SK-N-SH (cell line): Measurements from ENCODE around the gene METTL25B.

ENCODE experiments used
- MXI1 ChIP-seq: IDR thresholded peaks from 2 replicates; pipeline ENCODE4 v1.6.1; 2012; ENCODE audit warnings: mild to moderate bottlenecking, low read depth, low read length, improper control_type of control experiment
- SMC3 ChIP-seq: IDR thresholded peaks from 2 replicates; pipeline ENCODE4 v1.6.1; 2012; ENCODE audit warnings: low read depth, low read length, improper control_type of control experiment
- TAF1 ChIP-seq: IDR thresholded peaks from 2 replicates; pipeline ENCODE4 v1.6.1; 2012; ENCODE audit warnings: low read depth, mild to moderate bottlenecking, low read length, moderate library complexity, borderline replicate concordance
- TF ChIP-seq, protein P1 (sequence below): fragments of 200-600 bp; sonication (generic); IDR thresholded peaks from 2 replicates; pipeline ENCODE4 v1.6.1; 2017; ENCODE audit warnings: antibody characterized with exemption, mild to moderate bottlenecking, moderate library complexity

DNA sequence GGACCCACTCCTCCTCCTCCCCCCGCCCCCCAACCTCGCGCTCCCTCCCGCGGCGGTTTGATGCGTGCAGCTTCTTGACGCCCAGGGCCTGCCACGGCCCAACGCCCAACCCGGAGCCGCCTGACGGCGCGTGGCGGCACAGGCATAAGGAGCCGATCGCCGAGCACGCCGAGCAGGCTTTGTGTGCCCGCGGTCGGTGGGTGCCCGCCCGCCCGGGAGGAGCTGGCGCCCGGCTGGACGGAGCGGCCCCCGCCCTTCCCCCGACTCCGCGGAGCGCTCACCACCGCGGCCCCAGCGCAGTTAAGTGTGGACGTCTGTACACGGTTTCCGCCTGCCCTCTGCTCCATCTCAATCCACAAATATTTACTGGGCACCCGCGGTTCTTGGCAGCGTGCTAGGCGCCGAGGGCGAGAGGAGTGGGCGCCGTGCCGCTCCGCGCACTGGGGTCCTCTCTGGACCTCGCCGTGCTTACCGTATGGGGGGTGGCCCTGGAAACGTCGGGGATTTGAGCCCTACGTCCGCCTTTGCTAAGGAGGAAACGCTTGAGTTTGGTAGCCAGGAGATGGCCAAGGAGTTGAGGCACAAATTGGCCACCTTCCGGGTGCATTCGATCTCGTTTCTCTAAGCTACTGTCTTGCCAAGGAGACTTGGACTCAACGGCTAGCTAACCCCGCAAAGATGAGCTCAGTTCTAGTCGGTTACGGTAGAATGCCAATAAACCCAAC lies 23.6 kb downstream of the METTL25B start:
- TF ChIP-seq, protein P1, sequence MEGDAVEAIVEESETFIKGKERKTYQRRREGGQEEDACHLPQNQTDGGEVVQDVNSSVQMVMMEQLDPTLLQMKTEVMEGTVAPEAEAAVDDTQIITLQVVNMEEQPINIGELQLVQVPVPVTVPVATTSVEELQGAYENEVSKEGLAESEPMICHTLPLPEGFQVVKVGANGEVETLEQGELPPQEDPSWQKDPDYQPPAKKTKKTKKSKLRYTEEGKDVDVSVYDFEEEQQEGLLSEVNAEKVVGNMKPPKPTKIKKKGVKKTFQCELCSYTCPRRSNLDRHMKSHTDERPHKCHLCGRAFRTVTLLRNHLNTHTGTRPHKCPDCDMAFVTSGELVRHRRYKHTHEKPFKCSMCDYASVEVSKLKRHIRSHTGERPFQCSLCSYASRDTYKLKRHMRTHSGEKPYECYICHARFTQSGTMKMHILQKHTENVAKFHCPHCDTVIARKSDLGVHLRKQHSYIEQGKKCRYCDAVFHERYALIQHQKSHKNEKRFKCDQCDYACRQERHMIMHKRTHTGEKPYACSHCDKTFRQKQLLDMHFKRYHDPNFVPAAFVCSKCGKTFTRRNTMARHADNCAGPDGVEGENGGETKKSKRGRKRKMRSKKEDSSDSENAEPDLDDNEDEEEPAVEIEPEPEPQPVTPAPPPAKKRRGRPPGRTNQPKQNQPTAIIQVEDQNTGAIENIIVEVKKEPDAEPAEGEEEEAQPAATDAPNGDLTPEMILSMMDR, result no peak
- TF ChIP-seq SMC3 (no peak), MXI1 (peak; percentile 83), TAF1 (peak; percentile 72; the same call in 1 of the 2 replicates)
